Endothelial cell of umbilical vein (primary cell): ENCODE measurements around the gene PARD3B. TPM values are rescaled to one million over a fixed set of nuclear protein-coding genes. Genes with fewer than 3 reads are reported as not detected.

Experiments
- BruUV-seq: library from RNA; stranded (reverse); fragments of 400-500 nt; replicated peaks from 2 replicates; lab custom pipeline; 2021; lab: Mats Ljungman, UMichigan
- CTCF ChIA-PET: fragments of 300-600, 350-600 bp; sonication (Branson Sonifier 250); formaldehyde crosslinking; loops from one replicate; lab custom pipeline; 2021; ENCODE audit warnings: antibody characterized with exemption, inconsistent platforms; lab: Charles Lee
- POLR2A ChIA-PET: fragments of 300-600, 350-600 bp; sonication (Branson Sonifier 250); formaldehyde crosslinking; loops from one replicate; lab custom pipeline; 2021; ENCODE audit warnings: antibody characterized with exemption, inconsistent platforms; lab: Charles Lee
- DNase-seq: peaks from one replicate; pipeline ENCODE4 v3.0.0-alpha.2; 2011; ENCODE audit warnings: low read depth, low spot score
- FAIRE-seq: peaks from 2 replicates; lab custom pipeline; 2011; peaks lifted over from hg19 to GRCh38; lab: Jason Lieb, UNC
- H2AFZ ChIP-seq: 2 replicates; pipeline ENCODE4 v1.6.0; 2012; ENCODE audit warnings: low read depth, low read length, control low read depth, inconsistent platforms
- H3K27ac ChIP-seq: 2 replicates; pipeline ENCODE4 v1.5.1; 2011; ENCODE audit warnings: low read depth, mild to moderate bottlenecking, control low read depth, low read length, moderate library complexity; ENCODE audit not compliant: insufficient read depth
- H3K27me3 ChIP-seq, 2 experiments: 2 replicates each; pipeline versions ENCODE4 v1.6.0 to v1.6.1; 2011; ENCODE audit warnings: low read length in 2 of 2, mixed read lengths in 1 of 2; ENCODE audit not compliant: control insufficient read depth in 2 of 2, insufficient read depth in 2 of 2
- H3K36me3 ChIP-seq, 2 experiments: 2 replicates in 1 of 2; 3 replicates in 1 of 2; pipeline ENCODE4 v1.5.1; 2011; ENCODE audit warnings: low read length in 2 of 2, mild to moderate bottlenecking in 1 of 2, moderate library complexity in 1 of 2; ENCODE audit not compliant: control insufficient read depth in 2 of 2, insufficient read depth in 2 of 2; ENCODE audit errors: extremely low read depth in 1 of 2
- H3K4me1 ChIP-seq: 3 replicates; pipeline ENCODE4 v1.5.1; 2011; ENCODE audit warnings: mild to moderate bottlenecking, low read length; ENCODE audit not compliant: control insufficient read depth, insufficient read depth; ENCODE audit errors: extremely low read depth
- H3K4me2 ChIP-seq: 2 replicates; pipeline ENCODE4 v1.6.1; 2011; ENCODE audit warnings: low read length, control low read depth, mixed read lengths; ENCODE audit not compliant: insufficient read depth
- H3K4me3 ChIP-seq, 3 experiments: fragments of 200-600 bp in 1 of 3; sonication (generic), shearing (Covaris generic) in 1 of 3; replicated peaks in 1 of 3; 2 replicates each; pipeline ENCODE4 v1.5.1; 2011 to 2016; ENCODE audit warnings: control low read depth in 3 of 3, low read length in 3 of 3, mild to moderate bottlenecking in 2 of 3, inconsistent platforms in 1 of 3, low read depth in 1 of 3, moderate library complexity in 1 of 3; ENCODE audit not compliant: insufficient read depth in 1 of 3
- H3K79me2 ChIP-seq: 2 replicates; pipeline ENCODE4 v1.6.0; 2012; ENCODE audit warnings: low read length, inconsistent platforms; ENCODE audit not compliant: control insufficient read depth, insufficient read depth
- H3K9ac ChIP-seq: replicated peaks from 2 replicates; pipeline ENCODE3; 2011; ENCODE audit warnings: low read length, control low read depth; ENCODE audit not compliant: insufficient read depth; ENCODE audit errors: extremely low read depth
- H3K9me1 ChIP-seq: replicated peaks from 3 replicates; pipeline ENCODE4 v1.6.0; 2011; ENCODE audit warnings: mild to moderate bottlenecking, low read length; ENCODE audit not compliant: control insufficient read depth, insufficient read depth; ENCODE audit errors: extremely low read depth
- H3K9me3 ChIP-seq: replicated peaks from 2 replicates; pipeline ENCODE4 v1.5.1; 2012; ENCODE audit warnings: low read length, inconsistent platforms; ENCODE audit not compliant: control insufficient read depth, insufficient read depth
- H4K20me1 ChIP-seq: replicated peaks from 2 replicates; pipeline ENCODE3; 2011; ENCODE audit warnings: mild to moderate bottlenecking, low read length; ENCODE audit not compliant: control insufficient read depth, insufficient read depth; ENCODE audit errors: extremely low read depth
- EZH2 ChIP-seq: IDR thresholded peaks from 2 replicates; pipeline ENCODE4 v1.6.1; 2012; ENCODE audit warnings: borderline replicate concordance, low read depth, mild to moderate bottlenecking, moderate library complexity, low read length, inconsistent platforms; ENCODE audit not compliant: severe bottlenecking
- FOS ChIP-seq: IDR thresholded peaks from 2 replicates; pipeline ENCODE4 v1.6.1; 2011; ENCODE audit warnings: mild to moderate bottlenecking, low read length, moderate library complexity, borderline replicate concordance; ENCODE audit not compliant: insufficient read depth
- GATA2 ChIP-seq: IDR thresholded peaks from 2 replicates; pipeline ENCODE4 v1.7.0; 2011; ENCODE audit warnings: low read depth, mild to moderate bottlenecking, moderate library complexity, mixed read lengths, low read length; ENCODE audit not compliant: insufficient read length, insufficient read depth
- JUN ChIP-seq: IDR thresholded peaks from 2 replicates; pipeline ENCODE4 v1.6.1; 2011; ENCODE audit warnings: borderline replicate concordance, low read depth; ENCODE audit not compliant: insufficient read length, insufficient read depth
- MYC ChIP-seq: IDR thresholded peaks from one replicate; pipeline ENCODE4 v1.6.1; 2011; ENCODE audit warnings: mild to moderate bottlenecking, low read depth, low read length
- POLR2A ChIP-seq: IDR thresholded peaks from 2 replicates; pipeline ENCODE4 v1.6.1; 2012; ENCODE audit warnings: low read depth, mild to moderate bottlenecking, control low read depth, low read length
- POLR2AphosphoS5 ChIP-seq: IDR thresholded peaks from 2 replicates; pipeline ENCODE4 v1.6.1; 2012; ENCODE audit warnings: low read depth, mild to moderate bottlenecking, control low read depth, low read length, moderate library complexity; ENCODE audit not compliant: insufficient read depth
- dilution Hi-C: fragments of 300-500 bp; cut with MboI; formaldehyde crosslinking; loops from one replicate; pipeline ENCODE4 v1.15.0; 2019; ENCODE audit warnings: low sequenced_read_pairs; ENCODE audit not compliant: extremely low pct_ligation_motif_present
- intact Hi-C: fragments of 100-400 bp; cut with micrococcal nuclease; formaldehyde crosslinking; loops from one replicate; pipeline ENCODE4 v1.10.0; 2022
- polyA plus RNA-seq, 4 experiments: library from polyadenylated mRNA; depleted of rRNA in 3 of 4; stranded (reverse) in 3 of 4; unstranded in 1 of 4; fragments of >200 nt; gene quantifications; 2 replicates each; pipeline versions ENCODE4 v1.2.1 to v1.2.3, GENCODE V29; 2011 to 2012; ENCODE audit warnings: missing spikeins in 1 of 4
- total RNA-seq: library from RNA; stranded (reverse); gene quantifications from 2 replicates; pipeline ENCODE4 v1.2.3, GENCODE V29; 2021
- TF ChIP-seq, protein P1 (sequence below), 2 donors: IDR thresholded peaks; 1 replicate in 1 of 2; 2 replicates in 1 of 2; pipeline ENCODE4 v1.5.1; 2011; ENCODE audit warnings: low read length in 2 of 2, mild to moderate bottlenecking in 2 of 2, moderate library complexity in 2 of 2, control low read depth in 1 of 2, inconsistent platforms in 1 of 2, low read depth in 1 of 2; ENCODE audit not compliant: insufficient read depth in 1 of 2; ENCODE audit errors: extremely low read depth in 1 of 2
- TF ChIP-seq, protein P2 (sequence below): IDR thresholded peaks from 2 replicates; pipeline ENCODE4 v1.6.1; 2011; ENCODE audit not compliant: insufficient read depth, insufficient read length

PARD3B gene
- total and polyA plus RNA-seq, 2 donors (not counting 3 experiments of a cell fraction or from before 2014, with no cell fraction given): 2.2 to 30.9 TPM

DNA sequence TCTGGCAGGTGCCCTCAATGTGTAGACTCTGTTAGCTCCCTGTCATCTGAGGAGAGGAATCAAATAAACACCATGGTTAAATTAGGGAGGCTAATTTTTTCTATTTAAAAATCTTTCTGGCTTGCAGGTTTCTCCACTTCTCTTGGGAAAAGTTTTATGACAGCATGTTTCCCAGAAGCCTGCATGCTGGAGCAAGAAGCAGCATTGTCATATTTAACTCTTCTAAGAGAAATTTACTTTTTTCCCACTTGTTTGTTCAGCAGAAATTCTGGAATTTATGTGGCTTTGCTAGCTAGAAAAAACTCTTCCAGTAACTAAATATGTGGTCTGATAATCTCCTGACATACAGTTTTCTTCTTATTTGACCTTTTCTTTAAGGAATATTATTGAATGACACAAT, 230.5 kb downstream of the PARD3B start:
- Histone ChIP-seq H3K9me3 (no peaks in the 10 kb centered on the region), H3K27ac (no peak overlapping the region), H3K4me1 (no peaks in the 10 kb centered on the region), H3K4me2 (no peak overlapping the region), H3K4me3 (no peak overlapping the region), H3K36me3 (no peaks in the 10 kb centered on the region), H3K9me1 (no peaks in the 10 kb centered on the region), H3K27me3 (no peaks in the 10 kb centered on the region), H3K79me2 (no peaks in the 10 kb centered on the region), H4K20me1 (no peaks in the 10 kb centered on the region), H2AFZ (no peak overlapping the region), H3K9ac (no peak overlapping the region)
- intact Hi-C loops: no loop called here
- ChIA-PET POLR2A (no interaction called here), CTCF (no interaction called here)
- dilution Hi-C loops: no loop called here
- no peak for FAIRE-seq
- DNase-seq: no peak
- BruUV-seq: no TSS peak
- no peak for TF ChIP-seq POLR2AphosphoS5
- TF ChIP-seq GATA2: no peak

DNA sequence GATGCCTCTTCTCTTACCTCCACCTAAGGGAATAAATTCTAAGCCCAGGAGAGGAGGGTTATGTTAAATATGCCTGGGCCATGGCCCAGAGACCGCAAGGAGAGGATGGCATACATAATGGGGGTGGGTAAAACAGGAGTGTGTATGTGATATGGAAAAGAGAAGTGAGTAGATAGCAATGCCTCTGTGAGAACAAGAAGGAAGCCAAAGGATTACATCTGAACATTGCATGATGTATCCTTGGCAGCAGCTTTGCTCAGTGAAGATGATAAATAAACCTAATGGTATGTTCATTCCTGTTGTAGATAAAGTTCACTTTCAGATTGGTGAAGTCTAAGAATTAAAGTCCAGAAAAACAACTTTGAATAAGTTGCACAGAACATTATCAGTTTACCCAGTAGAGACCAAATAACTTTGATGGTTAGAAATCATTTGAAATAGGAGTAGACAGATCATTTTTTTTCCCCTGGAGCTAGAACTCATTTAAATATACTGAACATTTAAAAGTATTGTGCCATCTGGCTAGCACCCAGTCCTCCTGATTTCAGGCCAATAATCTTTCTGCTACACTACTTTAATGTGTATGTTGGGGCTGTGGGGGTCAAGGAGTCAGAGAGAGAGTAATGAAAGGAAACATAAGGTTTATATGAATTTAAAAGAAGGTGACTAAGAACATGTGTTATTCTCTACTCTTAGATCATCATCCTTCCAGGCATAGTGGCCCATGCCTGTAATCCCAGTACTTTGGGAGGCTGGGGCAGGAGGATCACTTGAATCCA, 231.7 kb downstream of the PARD3B start:
- Histone ChIP-seq H3K4me2 (no peak overlapping the region), H3K36me3 (no peaks in the 10 kb centered on the region), H3K9me1 (no peaks in the 10 kb centered on the region), H4K20me1 (no peaks in the 10 kb centered on the region), H3K9ac (no peak overlapping the region), H3K4me3 (no peak overlapping the region), H3K27me3 (no peaks in the 10 kb centered on the region), H3K27ac (no peak overlapping the region), H3K9me3 (no peaks in the 10 kb centered on the region), H3K4me1 (no peaks in the 10 kb centered on the region), H3K79me2 (no peaks in the 10 kb centered on the region), H2AFZ (no peak overlapping the region)
- CTCF ChIA-PET: no interaction called here
- TF ChIP-seq POLR2A: no peak
- no peak for TF ChIP-seq JUN
- TF ChIP-seq, protein P1, sequence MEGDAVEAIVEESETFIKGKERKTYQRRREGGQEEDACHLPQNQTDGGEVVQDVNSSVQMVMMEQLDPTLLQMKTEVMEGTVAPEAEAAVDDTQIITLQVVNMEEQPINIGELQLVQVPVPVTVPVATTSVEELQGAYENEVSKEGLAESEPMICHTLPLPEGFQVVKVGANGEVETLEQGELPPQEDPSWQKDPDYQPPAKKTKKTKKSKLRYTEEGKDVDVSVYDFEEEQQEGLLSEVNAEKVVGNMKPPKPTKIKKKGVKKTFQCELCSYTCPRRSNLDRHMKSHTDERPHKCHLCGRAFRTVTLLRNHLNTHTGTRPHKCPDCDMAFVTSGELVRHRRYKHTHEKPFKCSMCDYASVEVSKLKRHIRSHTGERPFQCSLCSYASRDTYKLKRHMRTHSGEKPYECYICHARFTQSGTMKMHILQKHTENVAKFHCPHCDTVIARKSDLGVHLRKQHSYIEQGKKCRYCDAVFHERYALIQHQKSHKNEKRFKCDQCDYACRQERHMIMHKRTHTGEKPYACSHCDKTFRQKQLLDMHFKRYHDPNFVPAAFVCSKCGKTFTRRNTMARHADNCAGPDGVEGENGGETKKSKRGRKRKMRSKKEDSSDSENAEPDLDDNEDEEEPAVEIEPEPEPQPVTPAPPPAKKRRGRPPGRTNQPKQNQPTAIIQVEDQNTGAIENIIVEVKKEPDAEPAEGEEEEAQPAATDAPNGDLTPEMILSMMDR (IDR thresholded peaks at IDR 0.05; ENCODE audit: extremely low read depth in 1 of 2, insufficient read depth in 1 of 2, low read depth in 1 of 2, low read length in 2 of 2): no peak
- no peak for TF ChIP-seq POLR2AphosphoS5
- no peak for TF ChIP-seq FOS
- no peak for TF ChIP-seq GATA2
- no peak for TF ChIP-seq MYC
- TF ChIP-seq, protein P2, sequence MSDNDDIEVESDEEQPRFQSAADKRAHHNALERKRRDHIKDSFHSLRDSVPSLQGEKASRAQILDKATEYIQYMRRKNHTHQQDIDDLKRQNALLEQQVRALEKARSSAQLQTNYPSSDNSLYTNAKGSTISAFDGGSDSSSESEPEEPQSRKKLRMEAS: no peak
- TF ChIP-seq EZH2: no peak
- intact Hi-C loops (no loop called here), dilution Hi-C loops (no loop called here)
- FAIRE-seq: no peak
- no peak for DNase-seq
- POLR2A ChIA-PET: no interaction called here
- no TSS peak for BruUV-seq
